HG02852 (cell line): Measurements from ENCODE around the gene CEACAM20.
"Not testable (repeated sequence)": the region's sequence is repeated elsewhere in the genome, so short reads cannot be mapped to it uniquely, and the experiment has no call there.

Source experiments
- ATAC-seq: cut with Tn5 transposase; IDR thresholded peaks from one replicate; pipeline ENCODE4 v1.9.1; 2021; ENCODE audit warnings: mild to moderate bottlenecking, moderate library complexity; ENCODE audit not compliant: unreplicated experiment

Gene CEACAM20

GRCh38 chr19:44498988-44499387 lies 30.5 kb downstream of the CEACAM20 start:
- no peak for ATAC-seq

DNA sequence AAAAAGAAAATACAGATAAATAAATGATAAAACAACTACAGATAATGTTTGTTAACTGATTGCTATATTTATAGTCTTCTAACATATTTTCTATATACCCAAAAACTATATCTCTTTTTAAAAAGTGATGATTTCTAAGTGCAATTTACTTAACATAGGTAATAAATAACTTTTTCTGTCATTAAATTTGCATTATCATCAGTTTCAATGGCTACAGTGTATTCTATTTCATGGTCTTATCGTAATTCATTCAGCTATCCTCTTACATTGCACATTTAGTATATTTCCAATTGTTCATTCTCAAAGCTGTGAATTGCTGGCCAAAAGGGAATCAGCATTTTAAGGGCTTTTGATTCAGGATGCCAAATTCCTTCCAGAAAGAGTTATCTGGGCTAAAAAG lies 32.8 kb downstream of the CEACAM20 start:
- ATAC-seq: no peak

- no peak for ATAC-seq
Measured at GRCh38 chr19:44476559-44477408, 52.7 kb downstream of the CEACAM20 start.

GRCh38 chr19:44468730-44469129 lies 60.7 kb downstream of the CEACAM20 start:
- not testable (repeated sequence) for ATAC-seq

GRCh38 chr19:44462600-44463286 lies 66.7 kb downstream of the CEACAM20 start:
- ATAC-seq: not testable (repeated sequence)
